Caco-2 (cell line): Measurements from ENCODE around the gene STXBP2. TPM values are rescaled to one million over a fixed set of nuclear protein-coding genes. Genes with fewer than 3 reads are reported as not detected.

ENCODE experiments used
- BruUV-seq: library from RNA; stranded (reverse); fragments of 400-500 nt; replicated peaks from 2 replicates; lab custom pipeline; 2021; lab: Mats Ljungman, UMichigan
- CTCF ChIA-PET: fragments of 300-600 bp; sonication (Branson Sonifier 250); formaldehyde crosslinking; loops from one replicate; lab custom pipeline; 2022; ENCODE audit warnings: antibody characterized with exemption; lab: Charles Lee
- POLR2A ChIA-PET: fragments of 300-600 bp; sonication (Branson Sonifier 250); formaldehyde crosslinking; loops from one replicate; lab custom pipeline; 2022; ENCODE audit warnings: antibody characterized with exemption; lab: Charles Lee
- DNase-seq, 2 experiments: peaks; one replicate each; pipeline versions ENCODE4 v3.0.0 to v3.0.0-alpha.2; 2020 to 2022
- H3K27me3 ChIP-seq: replicated peaks from 2 replicates; pipeline ENCODE4 v1.6.0; 2011; ENCODE audit warnings: low read length; ENCODE audit not compliant: control insufficient read depth, insufficient read depth
- H3K36me3 ChIP-seq: 2 replicates; pipeline ENCODE4 v1.5.1; 2011; ENCODE audit warnings: low read length; ENCODE audit not compliant: control insufficient read depth, insufficient read depth
- H3K4me1 ChIP-seq: fragments of 250-450 bp; sonication (Bioruptor Pico); 2 replicates; pipeline ENCODE4 v1.5.1; 2020; ENCODE audit warnings: mild to moderate bottlenecking
- H3K4me3 ChIP-seq: 2 replicates; pipeline ENCODE4 v1.5.1; 2011; ENCODE audit warnings: low read depth, mild to moderate bottlenecking, control low read depth, low read length
- H3K9me3 ChIP-seq: fragments of 250-450 bp; sonication (Bioruptor Pico); 2 replicates; pipeline ENCODE4 v1.5.1; 2020; ENCODE audit warnings: mild to moderate bottlenecking, moderate library complexity
- H3K27ac Mint-ChIP-seq: one replicate; pipeline ENCODE4 v1.8.0; 2022; ENCODE audit warnings: mixed read lengths; ENCODE audit not compliant: unreplicated experiment
- H3K27me3 Mint-ChIP-seq: one replicate; pipeline ENCODE4 v1.8.0; 2022; ENCODE audit warnings: mixed read lengths; ENCODE audit not compliant: insufficient read depth, unreplicated experiment
- H3K36me3 Mint-ChIP-seq: one replicate; pipeline ENCODE4 v1.8.0; 2022; ENCODE audit warnings: mild to moderate bottlenecking, mixed read lengths; ENCODE audit not compliant: insufficient read depth, unreplicated experiment
- H3K4me1 Mint-ChIP-seq: one replicate; pipeline ENCODE4 v1.8.0; 2022; ENCODE audit warnings: low read depth, mixed read lengths; ENCODE audit not compliant: unreplicated experiment
- H3K4me3 Mint-ChIP-seq: one replicate; pipeline ENCODE4 v1.8.0; 2022; ENCODE audit warnings: mild to moderate bottlenecking, moderate library complexity, mixed read lengths; ENCODE audit not compliant: unreplicated experiment
- H3K9me3 Mint-ChIP-seq: one replicate; pipeline ENCODE4 v1.8.0; 2022; ENCODE audit warnings: mixed read lengths; ENCODE audit not compliant: unreplicated experiment
- intact Hi-C: fragments of 100-400 bp; cut with micrococcal nuclease; formaldehyde crosslinking; loops from one replicate; pipeline ENCODE4 v1.10.0; 2022; ENCODE audit not compliant: unreplicated experiment
- total RNA-seq: library from RNA; stranded (reverse); gene quantifications from 2 replicates; pipeline ENCODE4 v1.2.3, GENCODE V29; 2022
- TF ChIP-seq, protein P1 (sequence below), 2 experiments: fragments of 200-600 bp in 1 of 2; IDR thresholded peaks; 1 replicate in 1 of 2; 2 replicates in 1 of 2; pipeline versions ENCODE4 v1.5.1 to v1.8.0; 2011 to 2022; ENCODE audit warnings: antibody characterized with exemption in 1 of 2, control low read depth in 1 of 2, inconsistent platforms in 1 of 2, low read depth in 1 of 2, low read length in 1 of 2, mild to moderate bottlenecking in 1 of 2, moderate library complexity in 1 of 2; ENCODE audit not compliant: insufficient read depth in 1 of 2, severe bottlenecking in 1 of 2, unreplicated experiment in 1 of 2

The STXBP2 gene
- total RNA-seq, 1 experiment from 2014 or later: 113 TPM

DNA sequence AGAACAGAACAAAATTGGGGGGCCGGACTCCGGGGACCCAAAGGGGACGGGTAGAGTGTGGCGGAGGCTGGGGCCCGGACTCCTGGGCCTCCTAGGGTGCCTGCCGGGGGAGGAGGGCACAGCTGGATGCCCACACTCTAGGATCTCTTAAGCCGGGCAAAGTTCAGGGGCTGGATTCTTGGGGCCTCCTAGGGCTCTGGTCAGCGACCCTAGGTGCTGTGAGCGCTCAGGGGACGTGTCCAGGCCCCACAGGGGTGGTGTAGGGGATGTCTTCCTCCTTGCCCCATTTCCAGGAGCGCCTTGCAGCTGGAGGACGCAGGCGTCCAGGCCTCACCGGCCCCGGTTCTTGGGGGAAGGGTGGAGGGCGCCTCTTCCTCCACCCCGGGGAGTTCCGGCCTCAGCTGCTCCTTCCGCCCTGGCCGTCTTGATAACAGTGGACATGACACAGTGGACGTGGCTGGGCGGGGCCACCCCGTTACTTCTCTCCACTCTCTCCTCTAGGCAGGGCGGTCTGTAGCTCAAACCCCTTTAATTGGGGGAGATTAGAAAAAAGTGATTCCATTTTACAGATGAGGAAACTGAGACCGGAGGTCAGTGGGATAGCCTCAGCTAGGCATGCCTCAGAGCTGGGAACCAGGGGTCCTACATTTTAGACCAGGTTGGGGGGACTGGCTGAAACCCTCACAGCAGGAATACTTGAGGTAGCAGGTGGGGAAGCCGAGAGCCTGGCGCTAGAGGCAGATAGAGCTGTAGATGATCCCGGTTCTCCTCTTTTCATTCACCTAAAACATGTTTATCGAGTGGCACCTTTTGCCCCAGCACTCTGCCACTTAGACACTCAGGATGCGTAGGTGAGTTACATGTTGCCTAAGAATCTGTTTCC is 705 bp downstream of the STXBP2 start:
- Mint-ChIP-seq H3K4me3 (peak overlapping the region; percentile 79), H3K27ac (peak overlapping the region; percentile 77)
- BruUV-seq: TSS peak; percentile 25

DNA sequence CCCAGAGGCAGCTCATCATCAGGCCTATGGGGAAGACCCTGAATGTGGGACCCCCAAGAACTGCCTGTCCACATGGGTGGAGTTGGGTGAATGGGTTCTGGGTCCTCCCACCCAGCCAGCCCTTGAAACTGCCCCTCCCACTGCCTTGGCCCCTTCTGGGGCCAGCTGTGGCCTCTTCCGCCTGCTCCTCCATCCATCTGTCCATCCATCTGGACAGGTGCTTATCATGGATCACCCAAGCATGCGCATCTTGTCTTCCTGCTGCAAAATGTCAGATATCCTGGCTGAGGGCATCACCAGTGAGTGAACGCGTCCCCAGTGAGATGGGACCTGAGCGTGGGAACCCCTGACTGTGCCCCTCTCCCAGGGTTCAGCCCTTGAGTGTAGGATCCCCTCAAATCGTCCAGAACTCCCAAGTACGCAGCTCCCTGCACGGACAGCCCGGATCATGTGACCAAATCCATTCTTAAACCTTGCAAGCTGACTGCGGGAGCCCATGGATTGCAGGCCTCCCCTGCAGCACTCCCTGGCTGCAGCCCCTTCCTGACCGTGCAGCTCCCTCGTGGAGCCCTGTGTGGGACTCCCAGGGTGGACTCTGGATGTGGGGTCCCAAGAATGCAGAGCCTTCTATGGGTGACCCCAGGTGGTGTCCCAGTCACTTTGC is 2.0 kb downstream of the STXBP2 start:
- no peak for DNase-seq
- peaks cover 2% of the 10 kb centered on the region for H3K36me3 ChIP-seq
- no peaks in the 10 kb centered on the region for H3K9me3 ChIP-seq
- no peak overlapping the region for H3K27ac Mint-ChIP-seq
- BruUV-seq: no TSS peak
- peaks cover 7% of the 10 kb centered on the region for H3K4me1 ChIP-seq
- H3K4me3 ChIP-seq: no peak overlapping the region
- H3K4me3 Mint-ChIP-seq: no peak overlapping the region
- no peaks in the 10 kb centered on the region for H3K27me3 Mint-ChIP-seq
- intact Hi-C loops: no loop called here
- H3K36me3 Mint-ChIP-seq: peaks cover 22% of the 10 kb centered on the region
- ChIA-PET CTCF (no interaction called here), POLR2A (no interaction called here)
- no peaks in the 10 kb centered on the region for H3K4me1 Mint-ChIP-seq
- TF ChIP-seq, protein P1, sequence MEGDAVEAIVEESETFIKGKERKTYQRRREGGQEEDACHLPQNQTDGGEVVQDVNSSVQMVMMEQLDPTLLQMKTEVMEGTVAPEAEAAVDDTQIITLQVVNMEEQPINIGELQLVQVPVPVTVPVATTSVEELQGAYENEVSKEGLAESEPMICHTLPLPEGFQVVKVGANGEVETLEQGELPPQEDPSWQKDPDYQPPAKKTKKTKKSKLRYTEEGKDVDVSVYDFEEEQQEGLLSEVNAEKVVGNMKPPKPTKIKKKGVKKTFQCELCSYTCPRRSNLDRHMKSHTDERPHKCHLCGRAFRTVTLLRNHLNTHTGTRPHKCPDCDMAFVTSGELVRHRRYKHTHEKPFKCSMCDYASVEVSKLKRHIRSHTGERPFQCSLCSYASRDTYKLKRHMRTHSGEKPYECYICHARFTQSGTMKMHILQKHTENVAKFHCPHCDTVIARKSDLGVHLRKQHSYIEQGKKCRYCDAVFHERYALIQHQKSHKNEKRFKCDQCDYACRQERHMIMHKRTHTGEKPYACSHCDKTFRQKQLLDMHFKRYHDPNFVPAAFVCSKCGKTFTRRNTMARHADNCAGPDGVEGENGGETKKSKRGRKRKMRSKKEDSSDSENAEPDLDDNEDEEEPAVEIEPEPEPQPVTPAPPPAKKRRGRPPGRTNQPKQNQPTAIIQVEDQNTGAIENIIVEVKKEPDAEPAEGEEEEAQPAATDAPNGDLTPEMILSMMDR (IDR thresholded peaks at IDR 0.05; ENCODE audit: insufficient read depth in 1 of 2, low read depth in 1 of 2, low read length in 1 of 2, severe bottlenecking in 1 of 2, unreplicated experiment in 1 of 2): no peak
- H3K9me3 Mint-ChIP-seq: peaks cover 9% of the 10 kb centered on the region
- no peaks in the 10 kb centered on the region for H3K27me3 ChIP-seq

More for the DNA sequence above, 705 bp downstream of the STXBP2 start:
- Mint-ChIP-seq H3K4me1 (no peaks in the 10 kb centered on the region), H3K27me3 (no peaks in the 10 kb centered on the region), H3K36me3 (peaks cover 22% of the 10 kb centered on the region), H3K9me3 (peaks cover 9% of the 10 kb centered on the region)
- intact Hi-C loops: loop anchor here (1.0 to 2.0 kb wide), 2 partner anchors 8 to 69 kb away; partner anchors contain the start of genes PET100 and XAB2
- H3K36me3 ChIP-seq: peaks cover 2% of the 10 kb centered on the region; the same call in 1 of the 2 replicates
- H3K9me3 ChIP-seq: no peaks in the 10 kb centered on the region
- POLR2A ChIA-PET: interaction anchor here (0.6 to 0.7 kb wide), 2 partner anchors 8 to 570 kb away, joined by 3 to 4 read pairs; partner anchors contain the start of genes PET100 and XAB2
- CTCF ChIA-PET: interaction anchor here (0.6 to 1.4 kb wide), 4 partner anchors 8 to 162 kb away, joined by 4 to 7 read pairs (median 4); partner anchors contain the start of genes PET100 and TRAPPC5
- peak in 1 of 2 experiments; percentile 34 for DNase-seq
- no peaks in the 10 kb centered on the region for H3K27me3 ChIP-seq
- peaks cover 7% of the 10 kb centered on the region for H3K4me1 ChIP-seq
- H3K4me3 ChIP-seq: peak overlapping the region; percentile 63
- TF ChIP-seq, protein P1 (IDR thresholded peaks at IDR 0.05; ENCODE audit: insufficient read depth in 1 of 2, low read depth in 1 of 2, low read length in 1 of 2, severe bottlenecking in 1 of 2, unreplicated experiment in 1 of 2): no peak

DNA sequence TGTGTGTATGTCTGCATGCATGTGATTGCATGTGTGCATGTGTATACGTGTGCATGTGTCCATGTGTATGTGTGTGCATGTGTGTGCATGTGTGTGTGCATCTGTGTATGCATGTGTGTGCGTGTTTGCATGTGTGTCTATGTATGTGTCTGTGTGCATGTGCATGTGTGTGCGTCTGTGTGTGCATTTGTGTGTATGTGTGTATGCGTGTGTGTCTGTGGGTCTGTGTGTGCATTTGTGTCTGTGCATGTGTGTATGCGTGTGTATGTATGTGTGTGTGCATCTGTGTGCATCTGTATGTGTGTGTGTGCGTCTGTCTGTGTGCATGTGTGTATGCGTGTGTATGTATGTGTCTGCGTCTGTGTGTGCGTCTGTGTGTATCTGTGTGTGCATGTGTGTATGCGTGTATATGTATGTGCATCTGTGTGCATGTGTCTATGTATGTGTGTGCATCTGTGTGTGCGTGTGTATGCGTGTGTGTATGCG is 3.0 kb downstream of the STXBP2 start:
- peaks cover 2% of the 10 kb centered on the region for H3K36me3 ChIP-seq
- H3K9me3 ChIP-seq: no peaks in the 10 kb centered on the region
- no TSS peak for BruUV-seq
- peaks cover 9% of the 10 kb centered on the region for H3K9me3 Mint-ChIP-seq
- H3K4me1 ChIP-seq: peaks cover 7% of the 10 kb centered on the region
- H3K4me3 Mint-ChIP-seq: peak overlapping the region; percentile 2
- CTCF ChIA-PET: no interaction called here
- H3K36me3 Mint-ChIP-seq: peaks cover 30% of the 10 kb centered on the region
- POLR2A ChIA-PET: no interaction called here
- H3K4me1 Mint-ChIP-seq: no peaks in the 10 kb centered on the region
- no peak for DNase-seq
- H3K4me3 ChIP-seq: no peak overlapping the region
- no peaks in the 10 kb centered on the region for H3K27me3 Mint-ChIP-seq
- no peak overlapping the region for H3K27ac Mint-ChIP-seq
- intact Hi-C loops: no loop called here
- TF ChIP-seq, protein P1 (IDR thresholded peaks at IDR 0.05; ENCODE audit: insufficient read depth in 1 of 2, low read depth in 1 of 2, low read length in 1 of 2, severe bottlenecking in 1 of 2, unreplicated experiment in 1 of 2): no peak
- H3K27me3 ChIP-seq: no peaks in the 10 kb centered on the region
